Muscle layer of duodenum (tissue), 2 donors: Measurements from ENCODE around the gene KCNJ12.
"Not testable (repeated sequence)": the region's sequence is repeated elsewhere in the genome, so short reads cannot be mapped to it uniquely, and the experiment has no call there.

ENCODE experiments used
- H3K27ac ChIP-seq: one replicate; pipeline ENCODE4 v1.7.0; 2013; ENCODE audit warnings: mild to moderate bottlenecking, low read length
- H3K27me3 ChIP-seq: one replicate; pipeline ENCODE4 v1.7.0; 2013; ENCODE audit warnings: low read depth, mild to moderate bottlenecking, control low read depth, low read length
- H3K36me3 ChIP-seq, 2 donors: one replicate each; pipeline ENCODE4 v1.7.0; 2013; ENCODE audit warnings: low read length in 2 of 2, control low read depth in 1 of 2, mild to moderate bottlenecking in 1 of 2; ENCODE audit not compliant: insufficient read depth in 2 of 2, control insufficient read depth in 1 of 2
- H3K4me1 ChIP-seq, 2 donors: one replicate each; pipeline ENCODE4 v1.7.0; 2013; ENCODE audit warnings: low read length in 2 of 2, mild to moderate bottlenecking in 2 of 2, control low read depth in 1 of 2, moderate library complexity in 1 of 2; ENCODE audit not compliant: insufficient read depth in 2 of 2, control insufficient read depth in 1 of 2
- H3K4me3 ChIP-seq, 2 donors: one replicate each; pipeline ENCODE4 v1.7.0; 2013; ENCODE audit warnings: low read length in 2 of 2, low read depth in 1 of 2, mild to moderate bottlenecking in 1 of 2
- H3K9me3 ChIP-seq, 2 donors: one replicate each; pipeline ENCODE4 v1.7.0; 2013; ENCODE audit warnings: low read length in 2 of 2, control low read depth in 1 of 2, mild to moderate bottlenecking in 1 of 2; ENCODE audit not compliant: control insufficient read depth in 1 of 2
- donor health status: healthy.

Gene KCNJ12

DNA sequence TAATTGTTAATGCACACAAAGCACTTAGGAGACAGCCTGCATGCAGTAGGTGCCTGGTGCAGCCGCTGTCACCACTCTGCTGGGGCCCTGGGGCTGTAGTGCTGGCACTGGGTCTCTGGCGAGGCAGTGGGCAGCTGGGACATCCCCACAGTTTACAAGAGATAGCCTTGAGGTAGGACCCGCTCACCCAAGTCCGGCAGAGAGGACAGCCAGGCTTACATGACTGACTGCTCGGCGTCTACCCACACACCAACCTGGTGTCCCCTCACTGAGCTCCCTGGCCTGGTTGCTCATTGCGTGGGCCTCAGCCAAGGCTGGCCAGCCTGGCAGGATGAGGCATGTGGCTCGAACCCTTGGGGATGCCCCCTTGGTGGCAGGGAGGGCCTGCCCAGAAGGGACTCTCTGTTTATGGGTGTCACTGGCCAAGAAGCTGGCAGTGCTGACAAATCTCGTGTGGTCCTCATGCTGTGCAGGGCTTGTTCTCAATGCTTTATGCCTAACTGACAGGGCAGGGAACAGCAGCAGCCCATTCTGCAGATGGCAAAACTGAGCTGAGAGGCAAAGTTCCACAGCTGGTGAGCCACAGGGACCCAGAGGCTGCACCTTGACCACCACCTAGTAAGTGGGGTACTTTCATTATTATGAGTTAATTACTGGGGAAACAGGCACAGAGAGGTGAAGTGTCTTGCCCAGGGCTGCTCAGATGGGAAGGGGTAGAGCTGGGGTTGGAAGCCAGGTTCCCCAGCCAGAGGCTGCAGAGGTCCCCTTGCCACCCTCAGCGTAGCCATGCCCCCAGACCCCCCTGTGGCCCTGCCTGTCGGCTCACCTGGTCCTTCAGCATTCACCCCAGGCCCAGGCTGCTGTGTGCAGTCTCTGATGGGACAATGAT, 32.9 kb upstream of the KCNJ12 start:
- H3K4me3 ChIP-seq, H3K4me1 ChIP-seq, H3K27me3 ChIP-seq, H3K9me3 ChIP-seq, H3K36me3 ChIP-seq, H3K27ac ChIP-seq: not testable (repeated sequence)

DNA sequence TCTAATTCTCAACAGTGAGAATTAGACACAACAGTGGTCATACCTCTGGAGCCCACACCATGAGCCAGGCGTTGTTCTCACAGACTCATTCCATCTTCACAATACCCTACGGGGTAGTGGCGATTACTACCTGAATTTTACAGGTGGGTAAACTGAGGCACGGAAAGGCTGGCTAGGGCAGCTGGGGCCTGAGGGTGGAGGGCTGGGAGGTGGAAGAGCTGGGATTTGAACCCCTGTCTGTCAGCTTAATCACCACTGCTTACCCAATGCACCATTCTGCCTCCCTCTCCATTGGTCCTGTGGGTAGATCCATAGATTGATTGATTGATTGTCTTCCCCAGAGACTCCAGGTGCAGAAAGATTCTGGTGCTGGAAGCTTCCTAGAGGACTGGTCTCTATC, 31.4 kb upstream of the KCNJ12 start:
- not testable (repeated sequence) for H3K4me3 ChIP-seq, H3K4me1 ChIP-seq, H3K36me3 ChIP-seq, H3K27me3 ChIP-seq, H3K27ac ChIP-seq, H3K9me3 ChIP-seq

DNA sequence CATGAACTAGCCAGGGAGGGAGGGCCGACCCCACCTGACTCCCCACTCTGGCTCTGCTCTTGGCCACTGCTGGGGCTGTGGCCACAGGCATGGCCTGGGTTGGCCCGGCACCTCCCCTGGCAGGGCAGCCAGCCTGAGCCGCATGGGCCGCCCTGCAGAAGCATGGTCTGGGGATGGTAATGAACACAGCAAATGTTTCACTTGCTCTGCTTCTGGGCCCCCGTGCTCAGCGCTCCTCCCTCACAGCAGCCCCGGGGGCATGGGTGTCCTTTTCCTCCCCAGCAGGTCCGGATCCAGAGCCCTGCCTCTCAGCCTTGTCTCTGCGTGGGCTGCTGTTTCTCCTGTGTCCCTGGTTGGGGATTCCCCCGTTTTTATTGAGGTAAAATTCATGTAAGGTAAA, 30.9 kb upstream of the KCNJ12 start:
- H3K27me3 ChIP-seq, result no peaks in the 10 kb centered on the region
- no peaks in the 10 kb centered on the region for H3K9me3 ChIP-seq
- no peaks in the 10 kb centered on the region for H3K36me3 ChIP-seq
- H3K4me1 ChIP-seq, result no peaks in the 10 kb centered on the region
- H3K4me3 ChIP-seq, result no peak overlapping the region
- no peak overlapping the region for H3K27ac ChIP-seq

DNA sequence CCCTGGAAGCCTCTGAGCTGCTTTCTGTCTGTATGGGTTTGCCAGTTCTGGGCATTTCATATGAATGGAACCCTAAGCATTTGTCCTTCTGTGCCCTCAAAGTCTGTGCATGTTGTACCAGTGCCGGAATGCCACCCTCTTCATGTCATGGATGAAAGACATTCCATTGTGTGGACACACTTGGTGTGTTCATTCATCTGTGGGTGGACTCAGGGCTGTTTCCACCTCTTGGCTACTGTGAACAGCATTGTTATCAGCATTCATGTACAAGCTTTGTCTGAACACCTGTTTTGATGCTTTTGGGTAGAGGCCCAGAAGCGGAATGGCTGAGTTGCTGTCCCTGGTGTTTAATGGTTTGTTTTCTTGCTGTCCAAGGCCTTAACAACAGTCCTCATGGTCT, 30.1 kb upstream of the KCNJ12 start:
- not testable (repeated sequence) for H3K9me3 ChIP-seq, H3K27ac ChIP-seq, H3K4me3 ChIP-seq, H3K4me1 ChIP-seq, H3K27me3 ChIP-seq, H3K36me3 ChIP-seq

DNA sequence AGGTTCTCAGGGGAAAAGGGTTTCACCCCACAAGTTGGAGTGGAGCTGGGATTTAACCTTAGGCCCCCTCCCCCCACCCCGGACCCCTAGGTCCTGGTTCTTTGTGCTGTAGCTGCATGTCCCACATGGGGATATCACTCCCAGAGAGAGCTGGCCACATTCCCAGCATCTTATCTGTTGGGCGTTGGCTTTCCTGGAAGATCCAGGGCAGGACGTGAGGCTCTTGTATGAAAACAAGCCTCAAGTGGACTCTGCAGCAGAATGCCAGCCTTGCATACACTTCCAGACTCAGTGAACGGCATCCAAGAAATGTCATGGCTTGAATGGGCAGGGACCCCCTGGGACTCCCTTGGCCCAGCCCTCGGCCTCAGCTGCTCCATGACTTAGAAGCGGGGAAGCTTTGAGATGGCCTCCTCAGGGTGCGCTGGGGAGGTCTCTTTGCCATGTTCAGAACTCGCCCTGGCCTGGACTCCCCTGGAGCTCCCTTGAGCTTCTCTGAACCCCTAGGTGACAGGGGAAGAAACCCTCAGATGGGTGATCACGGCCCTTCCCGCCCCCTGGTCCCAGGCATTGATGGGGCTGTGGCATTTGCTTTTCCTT, 29.4 kb upstream of the KCNJ12 start:
- not testable (repeated sequence) for H3K27me3 ChIP-seq, H3K36me3 ChIP-seq, H3K4me3 ChIP-seq, H3K4me1 ChIP-seq, H3K9me3 ChIP-seq, H3K27ac ChIP-seq

DNA sequence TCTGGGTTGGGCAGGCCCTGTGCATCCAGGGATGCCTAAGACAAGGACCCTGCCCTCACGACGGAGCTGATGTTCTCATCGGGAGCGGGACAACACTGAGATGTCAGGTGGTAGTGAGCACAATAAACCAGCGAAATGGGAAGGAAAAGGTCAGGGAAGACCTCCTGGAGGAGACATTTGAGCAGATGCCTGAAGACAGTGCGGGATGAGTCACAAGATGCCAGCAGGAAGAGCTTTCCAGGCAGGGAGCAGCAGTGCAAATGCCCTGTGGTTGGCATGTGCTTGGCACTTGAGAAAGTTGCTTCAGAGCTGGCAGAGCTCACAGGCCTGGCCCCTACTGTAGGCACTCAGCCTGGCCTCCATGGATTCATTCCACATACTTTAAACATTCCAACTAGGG, 28.5 kb upstream of the KCNJ12 start:
- H3K27me3 ChIP-seq, H3K27ac ChIP-seq, H3K4me1 ChIP-seq, H3K36me3 ChIP-seq, H3K4me3 ChIP-seq, H3K9me3 ChIP-seq: not testable (repeated sequence)

DNA sequence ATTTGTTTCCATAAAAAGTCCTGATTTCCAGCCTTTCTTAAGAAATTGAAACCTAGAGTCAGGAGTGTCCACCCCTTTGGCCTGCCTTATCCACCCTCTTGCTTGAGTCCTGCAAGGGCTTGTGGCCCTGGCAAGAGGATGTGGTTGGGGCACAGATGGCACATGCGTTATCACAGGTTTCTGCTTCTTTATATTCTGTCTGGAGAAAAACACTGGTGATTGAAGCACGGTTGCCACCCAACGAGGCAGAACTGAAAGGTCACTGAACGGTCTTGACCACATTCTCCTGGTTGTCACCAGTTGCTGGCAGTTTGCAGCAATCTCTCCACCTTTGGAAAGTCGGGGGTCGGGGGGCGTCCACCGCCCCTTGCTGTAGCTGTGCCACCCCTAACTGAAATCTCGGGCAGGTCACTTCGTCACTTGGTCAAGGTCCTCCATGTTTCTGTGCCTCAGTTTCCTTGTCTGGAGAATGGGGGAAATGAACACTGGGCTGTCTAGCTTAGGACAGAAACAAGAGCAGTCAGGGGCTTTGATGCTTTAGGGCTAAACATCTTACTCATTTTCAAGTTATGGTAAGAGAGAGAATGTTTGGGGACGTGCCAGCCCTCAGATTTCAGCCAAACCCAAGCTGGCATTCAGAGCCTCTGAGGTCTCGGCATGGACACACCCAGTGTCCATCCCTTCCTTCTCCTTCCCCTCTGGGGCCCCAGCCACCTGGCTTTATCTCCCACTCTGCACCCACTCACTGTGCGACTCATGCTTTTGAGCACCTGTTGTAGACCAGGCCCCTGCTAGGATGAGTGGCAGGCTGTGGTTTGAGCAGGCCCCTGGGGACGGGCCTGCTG, 27.9 kb upstream of the KCNJ12 start:
- H3K27me3 ChIP-seq, H3K9me3 ChIP-seq, H3K4me3 ChIP-seq, H3K27ac ChIP-seq, H3K4me1 ChIP-seq, H3K36me3 ChIP-seq: not testable (repeated sequence)

DNA sequence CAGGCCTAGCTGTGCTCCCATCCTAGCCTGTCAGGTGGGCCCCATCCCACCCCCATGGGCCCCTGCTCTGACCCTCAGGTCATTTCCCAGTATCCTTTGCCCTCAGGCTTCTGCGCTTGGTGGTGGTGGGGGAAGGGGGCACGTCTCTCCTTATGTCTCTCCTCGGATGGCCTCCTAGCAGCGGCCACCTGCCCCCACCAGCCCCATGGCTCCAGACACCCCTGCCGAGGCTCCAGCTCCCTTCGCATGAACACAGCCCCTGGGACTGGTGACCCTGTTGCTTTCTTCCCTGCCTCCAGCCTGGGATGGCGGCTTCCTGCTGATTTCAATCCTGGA, 27.3 kb upstream of the KCNJ12 start:
- not testable (repeated sequence) for H3K9me3 ChIP-seq, H3K27me3 ChIP-seq, H3K4me1 ChIP-seq, H3K27ac ChIP-seq, H3K36me3 ChIP-seq, H3K4me3 ChIP-seq

DNA sequence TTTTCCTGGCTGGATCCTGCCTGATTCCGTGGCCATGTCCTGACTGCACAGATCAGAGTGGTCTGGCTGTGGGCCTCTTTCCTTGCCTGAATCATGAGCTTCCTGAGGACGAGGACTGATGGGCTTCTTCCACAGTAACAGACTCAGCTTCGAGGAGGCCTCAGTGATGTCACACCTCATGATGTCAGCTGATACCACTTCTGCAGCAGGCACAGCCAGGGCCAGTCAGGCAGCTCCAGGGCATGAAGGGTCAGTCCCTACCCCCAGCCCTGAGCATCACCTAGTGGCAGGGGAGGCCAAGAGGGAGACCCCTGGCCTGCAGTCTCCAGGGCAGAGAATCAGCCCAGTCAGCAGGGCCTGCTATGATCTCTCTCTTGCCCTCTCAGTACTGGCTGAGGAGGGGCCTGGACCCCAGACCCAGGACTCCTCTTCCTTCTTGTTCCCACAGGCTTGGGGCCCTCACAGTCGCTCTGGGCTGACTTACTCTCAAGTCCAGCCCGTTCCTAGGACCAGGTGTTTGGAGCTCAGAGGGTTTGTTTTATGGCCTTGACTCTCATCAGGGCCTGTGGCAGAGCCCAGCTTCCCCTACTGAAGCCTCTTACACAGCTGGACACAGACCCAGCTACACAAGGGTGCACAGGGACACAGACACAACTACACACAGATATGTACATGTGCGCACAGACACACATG, 26.7 kb upstream of the KCNJ12 start:
- H3K27ac ChIP-seq, H3K4me1 ChIP-seq, H3K4me3 ChIP-seq, H3K36me3 ChIP-seq, H3K9me3 ChIP-seq, H3K27me3 ChIP-seq: not testable (repeated sequence)

DNA sequence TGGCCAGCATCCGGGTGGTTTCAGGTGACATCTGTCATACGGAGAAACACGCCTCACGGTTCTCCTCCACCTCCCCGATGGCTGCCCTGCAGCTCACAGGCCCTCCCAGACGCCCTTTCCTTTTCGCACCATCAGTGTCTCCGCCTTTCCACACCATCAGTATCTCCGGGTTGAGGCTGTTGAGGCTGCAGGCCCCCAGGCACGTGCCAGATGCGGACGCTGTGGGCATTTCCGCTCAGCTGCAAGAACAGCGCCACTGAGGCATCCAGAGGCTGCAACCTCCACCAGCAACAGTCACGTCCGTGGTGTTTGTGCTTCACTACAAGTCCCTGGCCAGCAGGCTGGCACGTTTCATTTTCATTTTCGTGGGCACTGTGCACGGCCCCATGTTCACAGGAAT, 25.7 kb upstream of the KCNJ12 start:
- H3K36me3 ChIP-seq, H3K9me3 ChIP-seq, H3K4me3 ChIP-seq, H3K27me3 ChIP-seq, H3K27ac ChIP-seq, H3K4me1 ChIP-seq: not testable (repeated sequence)

DNA sequence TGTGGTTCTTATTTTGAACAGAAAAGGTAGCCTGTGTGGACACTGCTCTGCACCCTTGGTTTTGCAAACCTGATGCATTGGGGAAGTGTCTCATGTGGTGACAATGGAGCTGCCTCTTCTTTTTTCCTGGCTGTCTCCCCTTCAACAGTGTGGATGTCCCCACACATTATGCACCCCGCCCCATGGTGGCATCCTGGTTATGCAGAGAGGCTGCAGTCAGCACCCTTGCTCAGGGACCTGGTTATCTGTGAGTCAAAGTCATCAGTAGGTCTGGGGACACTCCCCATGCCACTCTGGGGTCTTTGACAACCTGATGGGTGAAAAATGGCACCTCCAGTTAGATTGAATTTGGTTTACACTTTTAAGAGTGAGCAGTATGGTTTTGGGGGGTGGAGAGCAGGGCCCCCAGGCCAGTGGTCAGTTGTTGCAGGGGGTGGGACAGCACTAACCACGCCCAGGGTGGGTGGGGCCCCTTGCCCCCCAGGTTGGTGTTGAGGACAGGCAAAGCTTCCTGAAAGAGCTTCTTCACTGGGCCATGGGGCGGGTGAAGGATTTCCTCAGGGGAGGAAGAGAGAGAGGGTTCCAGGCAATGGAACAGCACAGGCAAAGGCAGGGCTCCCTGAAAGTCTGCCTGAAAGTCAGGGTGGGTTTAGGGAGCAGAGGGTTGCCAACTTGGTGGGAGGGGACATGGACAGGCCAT, 24.6 kb upstream of the KCNJ12 start:
- no peaks in the 10 kb centered on the region for H3K4me1 ChIP-seq
- no peaks in the 10 kb centered on the region for H3K9me3 ChIP-seq
- no peak overlapping the region for H3K27ac ChIP-seq
- H3K36me3 ChIP-seq, result no peaks in the 10 kb centered on the region
- H3K27me3 ChIP-seq, result no peaks in the 10 kb centered on the region
- no peak overlapping the region for H3K4me3 ChIP-seq
